Body of pancreas (tissue), 4 donors: ENCODE measurements around the gene TUT7.

Source experiments
- CTCF ChIP-seq, 7 experiments: fragments of 450-650 bp in 4 of 7; fragments of 200-600 bp in 3 of 7; sonication (generic) in 3 of 7; IDR thresholded peaks; one replicate each; pipeline ENCODE4 v1.5.1; 2016 to 2019; ENCODE audit warnings: antibody characterized with exemption in 7 of 7
- POLR2A ChIP-seq, 3 donors: fragments of 450-650 bp; IDR thresholded peaks; one replicate each; pipeline ENCODE4 v1.6.1; 2016; ENCODE audit warnings: antibody characterized with exemption in 3 of 3, mild to moderate bottlenecking in 2 of 3

DNA sequence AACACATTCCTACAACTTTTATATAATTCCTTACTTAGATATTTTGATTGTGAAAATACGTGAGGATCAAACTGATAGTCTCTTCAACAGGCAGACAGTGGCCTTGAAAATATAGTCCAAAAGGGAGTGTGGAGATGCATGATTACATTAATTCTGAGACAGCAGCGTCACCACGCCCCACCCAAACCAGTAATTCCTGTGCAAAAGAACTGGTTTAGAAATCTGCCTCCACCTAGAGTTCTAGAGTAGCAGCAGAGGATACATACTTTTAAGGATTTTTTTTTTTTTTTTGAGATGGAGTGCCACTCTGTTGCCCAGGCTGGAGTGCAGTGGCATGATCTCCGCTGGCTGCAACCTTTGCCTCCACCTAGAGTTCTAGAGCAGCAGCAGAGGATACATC lies 1.6 kb upstream of the TUT7 start:
- TF ChIP-seq CTCF (IDR thresholded peaks at IDR 0.05), result no peak
- no peak for TF ChIP-seq POLR2A (IDR thresholded peaks at IDR 0.05)
